ENCODE measurements around the gene DOK5.

DNA sequence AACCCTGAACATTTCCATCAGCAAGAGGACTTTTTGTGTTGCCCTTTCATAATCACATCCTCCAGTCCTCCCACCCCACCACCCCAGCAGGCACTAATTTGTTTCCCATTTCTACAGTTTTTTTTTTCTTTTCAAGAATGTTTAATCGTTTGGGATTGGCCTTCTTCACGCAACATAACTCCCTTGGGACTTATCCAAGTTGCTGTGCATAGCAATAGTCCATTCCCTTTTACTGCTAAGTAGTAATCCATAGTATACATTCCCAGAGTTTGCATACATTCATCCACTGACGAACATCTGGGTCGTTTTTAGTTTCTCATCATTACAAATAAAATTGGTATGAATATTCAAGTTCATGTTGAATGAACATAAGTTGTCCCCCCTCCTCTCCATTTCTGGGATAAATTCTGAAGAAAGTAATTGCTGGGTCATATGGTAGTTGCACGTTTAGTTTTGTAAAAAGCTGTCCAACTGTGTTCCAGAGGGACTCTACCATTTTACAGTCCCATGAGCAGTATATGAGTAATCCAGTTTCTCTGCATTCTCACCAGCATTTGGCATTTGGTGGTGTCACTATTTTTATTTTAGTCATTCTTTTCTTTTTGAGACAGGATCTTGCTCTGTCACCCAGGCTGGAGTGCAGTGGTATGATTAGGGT lies 90.8 kb downstream of the DOK5 start:
- TF ChIP-seq, protein P1, sequence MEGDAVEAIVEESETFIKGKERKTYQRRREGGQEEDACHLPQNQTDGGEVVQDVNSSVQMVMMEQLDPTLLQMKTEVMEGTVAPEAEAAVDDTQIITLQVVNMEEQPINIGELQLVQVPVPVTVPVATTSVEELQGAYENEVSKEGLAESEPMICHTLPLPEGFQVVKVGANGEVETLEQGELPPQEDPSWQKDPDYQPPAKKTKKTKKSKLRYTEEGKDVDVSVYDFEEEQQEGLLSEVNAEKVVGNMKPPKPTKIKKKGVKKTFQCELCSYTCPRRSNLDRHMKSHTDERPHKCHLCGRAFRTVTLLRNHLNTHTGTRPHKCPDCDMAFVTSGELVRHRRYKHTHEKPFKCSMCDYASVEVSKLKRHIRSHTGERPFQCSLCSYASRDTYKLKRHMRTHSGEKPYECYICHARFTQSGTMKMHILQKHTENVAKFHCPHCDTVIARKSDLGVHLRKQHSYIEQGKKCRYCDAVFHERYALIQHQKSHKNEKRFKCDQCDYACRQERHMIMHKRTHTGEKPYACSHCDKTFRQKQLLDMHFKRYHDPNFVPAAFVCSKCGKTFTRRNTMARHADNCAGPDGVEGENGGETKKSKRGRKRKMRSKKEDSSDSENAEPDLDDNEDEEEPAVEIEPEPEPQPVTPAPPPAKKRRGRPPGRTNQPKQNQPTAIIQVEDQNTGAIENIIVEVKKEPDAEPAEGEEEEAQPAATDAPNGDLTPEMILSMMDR (IDR thresholded peaks at IDR 0.05; ENCODE audit: insufficient read depth, low read length, poor library complexity, severe bottlenecking) = no peak
- no peak for TF ChIP-seq EZH2phosphoT487 (conservative IDR thresholded peaks at IDR 0.05; ENCODE audit: low read length)

Measured in SU-DHL-6 (cell line).